ENCODE measurements around the gene SPACA5B.
"Not testable (repeated sequence)": the region's sequence is repeated elsewhere in the genome, so short reads cannot be mapped to it uniquely, and the experiment has no call there.

The SPACA5B gene

GRCh38 chrX:48130326-48130725 lies at the start of gene SPACA5B:
SPACA5B (plus strand) TSS chrX:48130626; CDS start chrX:48130688, 62 bp downstream.
- H3K27me3 ChIP-seq (ENCODE audit: low read depth, low read length); H3K9me3 ChIP-seq (ENCODE audit: control insufficient read depth in 1 of 2, low read length in 2 of 2); H3K27ac ChIP-seq (ENCODE audit: low read length); H3K4me3 ChIP-seq (ENCODE audit: low read depth in 1 of 2, low read length in 2 of 2); H3K36me3 ChIP-seq (ENCODE audit: control insufficient read depth in 1 of 2, insufficient read depth in 2 of 2, low read length in 2 of 2); H3K4me1 ChIP-seq (ENCODE audit: control insufficient read depth in 1 of 2, insufficient read depth in 2 of 2, low read length in 2 of 2): not testable (repeated sequence)

GRCh38 chrX:48083212-48083611 lies 47.2 kb upstream of the SPACA5B start:
- Histone ChIP-seq H3K36me3 (ENCODE audit: control insufficient read depth in 1 of 2, insufficient read depth in 2 of 2, low read length in 2 of 2) (no peaks in the 10 kb centered on the region), H3K4me3 (ENCODE audit: low read depth in 1 of 2, low read length in 2 of 2) (no peak overlapping the region), H3K27ac (ENCODE audit: low read length) (no peak overlapping the region), H3K9me3 (ENCODE audit: control insufficient read depth in 1 of 2, low read length in 2 of 2) (no peaks in the 10 kb centered on the region), H3K4me1 (ENCODE audit: control insufficient read depth in 1 of 2, insufficient read depth in 2 of 2, low read length in 2 of 2) (no peaks in the 10 kb centered on the region), H3K27me3 (ENCODE audit: low read depth, low read length) (no peaks in the 10 kb centered on the region)

- Histone ChIP-seq H3K9me3 (ENCODE audit: control insufficient read depth in 1 of 2, low read length in 2 of 2) (no peaks in the 10 kb centered on the region), H3K4me3 (ENCODE audit: low read depth in 1 of 2, low read length in 2 of 2) (no peak overlapping the region)
Measured at GRCh38 chrX:48083706-48084105, 46.7 kb upstream of the SPACA5B start.

GRCh38 chrX:48086082-48086481 lies 44.3 kb upstream of the SPACA5B start:
- Histone ChIP-seq H3K36me3 (ENCODE audit: control insufficient read depth in 1 of 2, insufficient read depth in 2 of 2, low read length in 2 of 2) (no peaks in the 10 kb centered on the region), H3K27me3 (ENCODE audit: low read depth, low read length) (no peaks in the 10 kb centered on the region), H3K4me3 (ENCODE audit: low read depth in 1 of 2, low read length in 2 of 2) (no peak overlapping the region), H3K4me1 (ENCODE audit: control insufficient read depth in 1 of 2, insufficient read depth in 2 of 2, low read length in 2 of 2) (no peaks in the 10 kb centered on the region), H3K27ac (ENCODE audit: low read length) (no peak overlapping the region), H3K9me3 (ENCODE audit: control insufficient read depth in 1 of 2, low read length in 2 of 2) (no peaks in the 10 kb centered on the region)

More at GRCh38 chrX:48083706-48084105, 46.7 kb upstream of the SPACA5B start:
- H3K4me1 ChIP-seq (ENCODE audit: control insufficient read depth in 1 of 2, insufficient read depth in 2 of 2, low read length in 2 of 2), result no peaks in the 10 kb centered on the region
- no peaks in the 10 kb centered on the region for H3K36me3 ChIP-seq (ENCODE audit: control insufficient read depth in 1 of 2, insufficient read depth in 2 of 2, low read length in 2 of 2)
- no peak overlapping the region for H3K27ac ChIP-seq (ENCODE audit: low read length)
- H3K27me3 ChIP-seq (ENCODE audit: low read depth, low read length), result no peaks in the 10 kb centered on the region

GRCh38 chrX:48090123-48090522 lies 40.3 kb upstream of the SPACA5B start:
- H3K27me3 ChIP-seq (ENCODE audit: low read depth, low read length), result no peaks in the 10 kb centered on the region

GRCh38 chrX:48092558-48092957 lies 37.9 kb upstream of the SPACA5B start:
- not testable (repeated sequence) for H3K4me3 ChIP-seq (ENCODE audit: low read depth in 1 of 2, low read length in 2 of 2); H3K4me1 ChIP-seq (ENCODE audit: control insufficient read depth in 1 of 2, insufficient read depth in 2 of 2, low read length in 2 of 2); H3K27ac ChIP-seq (ENCODE audit: low read length); H3K27me3 ChIP-seq (ENCODE audit: low read depth, low read length); H3K36me3 ChIP-seq (ENCODE audit: control insufficient read depth in 1 of 2, insufficient read depth in 2 of 2, low read length in 2 of 2); H3K9me3 ChIP-seq (ENCODE audit: control insufficient read depth in 1 of 2, low read length in 2 of 2)

More at GRCh38 chrX:48090123-48090522, 40.3 kb upstream of the SPACA5B start:
- H3K4me1 ChIP-seq (ENCODE audit: control insufficient read depth in 1 of 2, insufficient read depth in 2 of 2, low read length in 2 of 2), result no peaks in the 10 kb centered on the region
- H3K36me3 ChIP-seq (ENCODE audit: control insufficient read depth in 1 of 2, insufficient read depth in 2 of 2, low read length in 2 of 2), result no peaks in the 10 kb centered on the region
- no peaks in the 10 kb centered on the region for H3K9me3 ChIP-seq (ENCODE audit: control insufficient read depth in 1 of 2, low read length in 2 of 2)
- no peak overlapping the region for H3K27ac ChIP-seq (ENCODE audit: low read length)
- no peak overlapping the region for H3K4me3 ChIP-seq (ENCODE audit: low read depth in 1 of 2, low read length in 2 of 2)

- Histone ChIP-seq H3K9me3 (ENCODE audit: control insufficient read depth in 1 of 2, low read length in 2 of 2) (no peaks in the 10 kb centered on the region), H3K4me3 (ENCODE audit: low read depth in 1 of 2, low read length in 2 of 2) (no peak overlapping the region), H3K27me3 (ENCODE audit: low read depth, low read length) (no peaks in the 10 kb centered on the region), H3K27ac (ENCODE audit: low read length) (no peak overlapping the region), H3K4me1 (ENCODE audit: control insufficient read depth in 1 of 2, insufficient read depth in 2 of 2, low read length in 2 of 2) (no peaks in the 10 kb centered on the region), H3K36me3 (ENCODE audit: control insufficient read depth in 1 of 2, insufficient read depth in 2 of 2, low read length in 2 of 2) (no peaks in the 10 kb centered on the region)
Measured at GRCh38 chrX:48101443-48101842, 29.0 kb upstream of the SPACA5B start.

- H3K4me3 ChIP-seq (ENCODE audit: low read depth in 1 of 2, low read length in 2 of 2), result no peak overlapping the region
- no peaks in the 10 kb centered on the region for H3K4me1 ChIP-seq (ENCODE audit: control insufficient read depth in 1 of 2, insufficient read depth in 2 of 2, low read length in 2 of 2)
- no peak overlapping the region for H3K27ac ChIP-seq (ENCODE audit: low read length)
- no peaks in the 10 kb centered on the region for H3K9me3 ChIP-seq (ENCODE audit: control insufficient read depth in 1 of 2, low read length in 2 of 2)
- no peaks in the 10 kb centered on the region for H3K27me3 ChIP-seq (ENCODE audit: low read depth, low read length)
- H3K36me3 ChIP-seq (ENCODE audit: control insufficient read depth in 1 of 2, insufficient read depth in 2 of 2, low read length in 2 of 2), result no peaks in the 10 kb centered on the region
Measured at GRCh38 chrX:48102874-48103374, 27.5 kb upstream of the SPACA5B start.

- no peak overlapping the region for H3K27ac ChIP-seq (ENCODE audit: low read length)
- no peak overlapping the region for H3K4me3 ChIP-seq (ENCODE audit: low read depth in 1 of 2, low read length in 2 of 2)
- H3K4me1 ChIP-seq (ENCODE audit: control insufficient read depth in 1 of 2, insufficient read depth in 2 of 2, low read length in 2 of 2), result no peaks in the 10 kb centered on the region
- no peaks in the 10 kb centered on the region for H3K9me3 ChIP-seq (ENCODE audit: control insufficient read depth in 1 of 2, low read length in 2 of 2)
- no peaks in the 10 kb centered on the region for H3K36me3 ChIP-seq (ENCODE audit: control insufficient read depth in 1 of 2, insufficient read depth in 2 of 2, low read length in 2 of 2)
- no peaks in the 10 kb centered on the region for H3K27me3 ChIP-seq (ENCODE audit: low read depth, low read length)
Measured at GRCh38 chrX:48107717-48108116, 22.7 kb upstream of the SPACA5B start.

GRCh38 chrX:48125286-48125685 lies 5.1 kb upstream of the SPACA5B start:
- H3K4me3 ChIP-seq (ENCODE audit: low read depth in 1 of 2, low read length in 2 of 2); H3K9me3 ChIP-seq (ENCODE audit: control insufficient read depth in 1 of 2, low read length in 2 of 2); H3K27me3 ChIP-seq (ENCODE audit: low read depth, low read length); H3K36me3 ChIP-seq (ENCODE audit: control insufficient read depth in 1 of 2, insufficient read depth in 2 of 2, low read length in 2 of 2); H3K4me1 ChIP-seq (ENCODE audit: control insufficient read depth in 1 of 2, insufficient read depth in 2 of 2, low read length in 2 of 2); H3K27ac ChIP-seq (ENCODE audit: low read length): not testable (repeated sequence)

- H3K4me1 ChIP-seq (ENCODE audit: control insufficient read depth in 1 of 2, insufficient read depth in 2 of 2, low read length in 2 of 2); H3K4me3 ChIP-seq (ENCODE audit: low read depth in 1 of 2, low read length in 2 of 2); H3K36me3 ChIP-seq (ENCODE audit: control insufficient read depth in 1 of 2, insufficient read depth in 2 of 2, low read length in 2 of 2); H3K27ac ChIP-seq (ENCODE audit: low read length); H3K27me3 ChIP-seq (ENCODE audit: low read depth, low read length); H3K9me3 ChIP-seq (ENCODE audit: control insufficient read depth in 1 of 2, low read length in 2 of 2): not testable (repeated sequence)
Measured at GRCh38 chrX:48132308-48132844, 1.9 kb downstream of the SPACA5B start.

- not testable (repeated sequence) for H3K27ac ChIP-seq (ENCODE audit: low read length); H3K27me3 ChIP-seq (ENCODE audit: low read depth, low read length); H3K4me1 ChIP-seq (ENCODE audit: control insufficient read depth in 1 of 2, insufficient read depth in 2 of 2, low read length in 2 of 2); H3K36me3 ChIP-seq (ENCODE audit: control insufficient read depth in 1 of 2, insufficient read depth in 2 of 2, low read length in 2 of 2); H3K9me3 ChIP-seq (ENCODE audit: control insufficient read depth in 1 of 2, low read length in 2 of 2); H3K4me3 ChIP-seq (ENCODE audit: low read depth in 1 of 2, low read length in 2 of 2)
Measured at GRCh38 chrX:48139076-48139475, 8.7 kb downstream of the SPACA5B start.

All from muscle layer of duodenum (tissue), 2 donors.